ENCODE measurements around the gene DCST2.

- no peak for TF ChIP-seq GATA2 (IDR thresholded peaks at IDR 0.05; ENCODE audit: low read depth, low read length)
- no peak for TF ChIP-seq GATA3 (IDR thresholded peaks at IDR 0.05; ENCODE audit: low read depth, low read length)
Observed at GRCh38 chr1:155077758-155078445, 44.3 kb upstream of the DCST2 start.

All from SH-SY5Y (cell line).